Coronary artery (tissue), 2 donors: ENCODE results near the gene LRRC25.
A peak's percentile ranks its signal among the peaks of the same experiment; 100 is the strongest.
"Not testable (repeated sequence)": the region's sequence is repeated elsewhere in the genome, so short reads cannot be mapped to it uniquely, and the experiment has no call there.

Experiments used
- DNase-seq: peaks from one replicate; pipeline ENCODE4 v3.0.0-alpha.2; 2017; ENCODE audit warnings: low spot score
- H3K27ac ChIP-seq, 2 donors: fragments of 200-600 bp; sonication (generic); one replicate each; pipeline ENCODE4 v1.5.1; 2016 to 2019
- H3K4me3 ChIP-seq: fragments of 200-600 bp; sonication (generic); 2 replicates; pipeline ENCODE4 v1.5.1; 2016; ENCODE audit warnings: mild to moderate bottlenecking, moderate library complexity
- CTCF ChIP-seq: fragments of 200-600 bp; sonication (generic); IDR thresholded peaks from one replicate; pipeline ENCODE4 v1.5.1; 2019; ENCODE audit warnings: antibody characterized with exemption

LRRC25 gene

GRCh38 chr19:18384775-18385174 lies 12.6 kb downstream of the LRRC25 start:
- no peak overlapping the region for H3K27ac ChIP-seq
- H3K4me3 ChIP-seq: no peak overlapping the region
- no peak for DNase-seq
- no peak for TF ChIP-seq CTCF

GRCh38 chr19:18383622-18384021 lies 13.8 kb downstream of the LRRC25 start:
- not testable (repeated sequence) for DNase-seq, H3K4me3 ChIP-seq, H3K27ac ChIP-seq

- no peak for TF ChIP-seq CTCF
- peak overlapping the region in 1 of 2 donors; percentile 76 for H3K27ac ChIP-seq
- DNase-seq: no peak
- H3K4me3 ChIP-seq: no peak overlapping the region
Observed at GRCh38 chr19:18380843-18381242, 16.6 kb downstream of the LRRC25 start.

- DNase-seq: no peak
- TF ChIP-seq CTCF: no peak
- no peak overlapping the region for H3K4me3 ChIP-seq
- H3K27ac ChIP-seq: peak overlapping the region; percentile 54 to 76
Observed at GRCh38 chr19:18379803-18380747, 17.3 kb downstream of the LRRC25 start.

GRCh38 chr19:18377026-18377425 lies 20.4 kb downstream of the LRRC25 start:
- no peak for TF ChIP-seq CTCF
- no peak for DNase-seq
- no peak overlapping the region for H3K27ac ChIP-seq
- H3K4me3 ChIP-seq: no peak overlapping the region

- H3K27ac ChIP-seq: peak overlapping the region; percentile 61 to 73
- peak; percentile 92 for DNase-seq
- H3K4me3 ChIP-seq: peak overlapping the region; percentile 1
- TF ChIP-seq CTCF: no peak
Observed at GRCh38 chr19:18373892-18374629, 23.4 kb downstream of the LRRC25 start.

GRCh38 chr19:18373407-18373891 lies 24.0 kb downstream of the LRRC25 start:
- TF ChIP-seq CTCF: no peak
- DNase-seq: no peak
- no peak overlapping the region for H3K4me3 ChIP-seq
- H3K27ac ChIP-seq: peak overlapping the region; percentile 61 to 73
